EL (cell line): ENCODE data around the gene NSD2.
"Not testable (repeated sequence)": the region's sequence is repeated elsewhere in the genome, so short reads cannot be mapped to it uniquely, and the experiment has no call there.

ENCODE experiments used
- DNase-seq: peaks from one replicate; pipeline ENCODE4 v3.0.0-alpha.2; 2016

NSD2 gene

DNA sequence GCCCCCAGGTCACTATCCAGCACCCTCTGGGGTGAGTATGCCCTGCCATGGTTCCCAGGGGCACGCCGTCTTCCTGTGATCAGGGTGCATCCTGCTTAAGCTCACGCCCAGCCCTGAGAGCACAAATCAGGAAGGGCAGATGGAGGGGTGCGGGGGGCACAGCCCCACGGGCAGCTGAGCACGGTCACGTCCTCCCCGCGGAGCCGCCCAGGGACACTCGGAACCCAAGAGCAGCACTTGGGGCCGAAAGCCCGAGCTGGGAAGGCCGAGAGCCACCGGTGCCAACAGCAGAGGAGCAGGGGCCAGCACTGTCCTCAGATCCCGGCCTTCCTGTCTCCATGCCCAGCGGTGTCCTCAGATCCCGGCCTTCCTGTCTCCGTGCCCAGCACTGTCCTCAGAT lies 116.1 kb downstream of the NSD2 start:
- DNase-seq, result no peak

DNA sequence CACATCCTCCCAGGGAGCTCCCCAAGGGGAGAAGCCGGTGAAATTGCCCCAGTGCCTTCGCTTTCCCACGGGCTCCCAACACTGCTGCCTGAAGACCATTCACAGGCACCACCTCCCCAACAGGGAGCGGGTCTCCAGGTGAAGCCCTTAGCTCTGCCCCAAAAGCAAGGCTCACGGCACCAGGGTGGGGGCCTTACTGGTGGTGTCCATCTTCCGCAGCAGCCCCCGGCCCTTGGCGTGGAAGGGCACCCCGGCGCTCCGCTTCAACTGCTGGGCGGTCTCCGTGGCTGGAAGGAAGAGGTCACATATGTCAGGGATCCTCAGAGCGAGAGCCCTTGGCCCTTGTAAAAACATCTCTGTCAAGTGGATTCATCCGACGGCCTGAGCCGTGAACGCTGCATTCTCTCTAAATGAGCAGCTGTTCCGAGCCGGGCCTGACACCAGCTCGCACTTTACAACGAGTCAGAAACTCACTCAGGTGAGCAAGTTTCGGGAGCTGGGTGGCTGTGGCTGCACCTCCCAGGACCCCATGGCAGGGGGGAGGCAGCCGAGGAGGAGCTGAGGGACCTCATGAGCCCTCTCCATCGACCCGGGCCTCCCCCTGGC lies 116.6 kb downstream of the NSD2 start:
- DNase-seq, result no peak

DNA sequence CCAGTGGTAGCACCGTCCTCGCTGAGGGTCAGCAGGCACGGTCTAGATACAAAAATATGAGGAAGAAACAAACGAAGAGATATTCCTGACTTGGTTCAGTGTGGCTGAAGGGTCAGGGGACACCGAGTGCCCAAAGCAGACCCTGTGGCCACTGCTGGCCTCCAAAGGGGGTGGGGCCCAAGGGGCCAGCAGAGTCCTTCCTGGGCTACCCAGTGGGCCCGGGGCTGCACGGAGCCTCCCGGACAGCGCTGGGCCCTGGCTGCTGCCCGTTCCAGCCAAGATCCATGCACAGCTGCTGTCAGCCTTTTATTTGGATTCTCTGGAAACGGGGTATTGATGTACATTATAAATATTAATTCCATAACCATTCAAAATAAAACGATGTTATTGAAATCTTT lies 117.1 kb downstream of the NSD2 start:
- no peak for DNase-seq

DNA sequence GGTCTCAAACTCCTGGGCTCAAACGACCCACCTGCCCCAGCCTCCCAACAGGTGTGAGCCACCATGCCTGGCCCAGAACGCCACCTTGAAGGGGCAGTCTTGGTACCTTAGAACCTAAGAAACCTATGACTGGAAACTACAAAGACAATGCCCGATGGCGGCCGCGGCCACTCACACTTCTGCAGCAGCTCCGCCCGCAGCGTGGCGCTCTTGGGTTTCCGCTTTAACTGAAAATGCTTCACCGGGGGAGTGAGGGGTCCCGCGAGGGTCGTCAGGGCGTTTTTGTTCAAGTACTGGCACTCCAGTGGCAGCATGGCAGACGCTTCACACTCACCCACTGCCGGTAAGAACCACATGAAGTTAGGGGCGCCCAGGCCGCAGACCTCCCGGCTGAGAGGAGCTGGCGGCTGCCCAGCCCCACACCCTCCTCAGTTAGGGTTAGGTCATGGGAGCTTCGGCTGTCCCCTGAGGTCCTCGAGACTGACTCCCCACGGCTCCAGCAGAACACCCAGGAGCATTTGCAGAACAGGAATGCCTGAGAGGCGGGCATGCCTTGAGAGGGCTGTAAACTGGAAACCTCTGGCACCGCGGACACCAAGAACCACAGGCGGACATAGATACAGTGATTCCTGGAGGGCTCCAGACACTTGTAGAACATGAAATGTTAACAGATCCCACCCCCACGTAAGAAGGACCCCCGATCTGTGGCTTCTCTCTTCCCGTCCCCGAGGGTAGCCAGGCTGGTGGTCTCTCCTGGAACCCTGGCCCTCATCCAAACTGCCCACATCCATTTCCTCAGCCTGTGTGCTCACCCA lies 118.5 kb downstream of the NSD2 start:
- no peak for DNase-seq

DNA sequence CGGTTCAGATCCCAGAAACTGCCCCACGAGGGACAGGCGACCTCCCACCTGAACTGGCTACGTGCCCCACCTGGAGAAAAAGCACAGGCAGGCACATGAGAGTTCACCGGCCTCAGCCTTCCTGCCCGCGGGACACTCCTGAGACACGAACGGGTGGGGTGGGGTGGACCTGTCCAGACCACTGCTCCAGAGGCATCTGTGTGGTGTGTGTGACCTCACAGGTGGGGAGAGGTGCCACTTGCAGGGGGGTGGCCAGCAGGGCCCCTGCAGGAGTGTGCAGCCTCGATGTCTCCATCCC lies 119.1 kb downstream of the NSD2 start:
- DNase-seq, result no peak

DNA sequence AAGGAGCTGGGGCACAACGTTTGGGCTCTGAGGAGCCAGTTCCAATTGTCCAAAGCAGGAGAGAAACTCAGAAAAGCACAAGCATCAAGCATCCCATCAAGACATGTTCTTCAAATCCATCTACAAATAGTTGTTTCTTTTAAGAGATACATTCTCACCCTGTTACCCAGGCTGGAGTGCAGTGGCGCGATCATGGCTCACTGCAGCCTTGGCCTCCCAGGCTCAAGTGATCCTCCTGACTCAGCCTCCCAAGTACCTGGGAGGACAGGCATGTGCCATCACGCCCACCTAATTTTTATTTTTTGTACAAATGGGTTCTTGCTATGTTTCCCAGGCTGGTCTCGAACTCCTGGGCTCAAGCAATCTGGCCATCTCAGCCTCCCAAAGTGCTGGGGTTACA lies 119.5 kb downstream of the NSD2 start:
- DNase-seq, result no peak

DNA sequence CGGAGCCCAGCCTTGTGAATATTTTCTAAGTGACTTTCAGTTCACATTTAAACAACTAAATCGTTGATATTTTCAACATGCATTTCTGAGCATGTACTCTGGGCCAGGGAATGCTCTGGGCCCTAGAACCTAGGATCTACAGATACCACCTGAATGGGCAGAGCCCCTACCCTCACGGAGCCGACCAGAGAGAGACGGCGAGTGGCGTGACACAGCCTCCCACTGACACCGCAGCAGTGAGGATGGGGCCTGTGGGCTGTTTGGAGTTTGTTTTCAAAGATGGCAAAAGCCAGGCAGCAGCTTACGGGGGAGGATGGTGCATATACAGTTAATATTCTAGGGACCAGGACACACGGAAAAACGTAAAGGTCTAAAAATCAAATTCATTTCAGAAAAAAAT lies 119.9 kb downstream of the NSD2 start:
- no peak for DNase-seq

DNA sequence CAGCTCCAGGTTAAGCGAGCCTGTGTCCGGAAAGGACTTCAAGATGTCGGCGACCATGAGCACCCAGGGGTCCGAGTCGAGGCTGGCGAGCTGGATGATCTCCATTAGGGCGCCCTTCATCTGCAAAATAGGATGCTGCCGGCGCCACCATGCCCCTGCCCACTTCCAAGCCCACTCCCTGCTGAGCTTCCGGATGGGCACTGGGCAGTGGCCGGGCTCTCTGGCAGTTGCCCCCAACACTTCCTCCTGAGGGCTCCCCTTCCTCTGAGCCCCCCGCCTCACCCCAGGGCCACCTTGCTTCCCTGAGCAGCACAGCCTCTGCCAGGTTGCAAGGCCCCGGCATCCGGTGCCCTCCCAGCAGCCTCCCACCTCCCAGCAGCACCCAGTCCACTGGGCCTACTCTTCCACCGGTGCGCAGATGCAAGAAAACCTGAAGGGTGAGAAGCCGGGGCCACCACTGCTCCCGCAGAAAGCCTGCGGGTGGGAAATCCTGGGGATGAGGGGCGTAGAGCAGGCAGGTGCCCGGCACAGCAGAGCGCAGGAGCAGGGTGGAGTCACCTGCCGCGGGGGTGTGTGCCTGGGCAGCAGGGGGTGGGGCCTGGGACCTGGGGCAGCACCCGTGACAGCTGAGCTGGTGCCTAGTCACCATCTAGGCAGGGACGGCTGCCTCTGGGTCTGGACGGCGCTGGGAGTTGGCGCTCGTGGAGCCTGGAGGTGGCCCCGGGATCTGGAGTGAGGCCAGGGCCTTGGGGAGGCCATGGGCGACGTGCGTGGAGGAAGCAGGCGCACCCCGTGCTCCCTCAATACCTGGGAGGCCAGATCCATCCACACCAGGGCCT lies 120.6 kb downstream of the NSD2 start:
- DNase-seq, result no peak

DNA sequence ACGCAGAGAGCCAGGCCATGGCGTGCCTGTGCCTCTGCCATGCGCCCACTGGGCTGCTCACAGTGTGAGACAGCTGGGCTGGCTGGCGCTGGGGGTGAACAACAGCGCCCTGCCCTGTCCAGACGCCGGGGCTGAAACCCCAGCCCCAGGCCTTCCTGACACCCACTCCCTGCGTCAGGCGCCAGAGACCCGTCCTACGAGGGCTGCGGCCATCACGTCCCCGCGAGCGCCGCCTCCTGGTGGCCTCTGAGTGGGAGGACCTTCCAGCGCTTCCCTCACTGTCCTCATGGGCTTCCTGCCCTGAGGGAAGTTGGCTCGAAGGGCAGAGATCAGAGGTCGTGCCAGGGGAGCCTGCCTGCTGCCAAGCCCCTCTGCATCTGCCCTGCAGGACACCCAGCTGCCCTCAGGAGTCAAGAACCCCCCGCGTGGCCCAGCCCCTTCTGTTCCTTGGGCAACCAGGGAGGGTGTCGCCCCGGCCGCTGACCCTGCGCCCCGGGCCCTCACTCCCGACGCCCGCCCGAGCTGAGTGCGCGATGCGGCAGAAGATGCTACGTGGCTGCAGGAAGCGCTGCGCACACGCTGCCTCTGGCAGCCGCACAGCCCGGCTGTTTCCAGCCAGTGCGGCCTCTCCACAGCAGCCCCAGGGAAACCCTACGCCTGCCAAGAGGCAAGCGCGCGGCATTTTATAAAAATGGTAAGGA lies 121.4 kb downstream of the NSD2 start:
- no peak for DNase-seq

DNA sequence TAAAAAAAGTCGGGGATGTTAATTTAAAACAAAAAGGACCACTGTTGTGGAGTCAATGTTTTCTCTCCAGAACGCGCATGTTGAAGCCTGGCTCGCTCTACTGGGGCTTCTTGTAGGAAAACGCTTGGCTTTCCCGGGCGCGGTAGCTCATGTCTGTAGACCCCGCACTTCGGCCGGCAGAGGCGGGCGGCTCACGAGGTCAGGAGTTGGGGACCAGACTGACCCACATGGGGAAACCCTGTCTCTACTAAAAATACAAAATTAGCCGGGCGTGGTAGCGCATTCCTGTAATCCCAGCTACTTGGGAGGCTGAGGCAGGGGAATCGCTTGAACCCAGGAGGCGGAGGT lies 122.0 kb downstream of the NSD2 start:
- no peak for DNase-seq

DNA sequence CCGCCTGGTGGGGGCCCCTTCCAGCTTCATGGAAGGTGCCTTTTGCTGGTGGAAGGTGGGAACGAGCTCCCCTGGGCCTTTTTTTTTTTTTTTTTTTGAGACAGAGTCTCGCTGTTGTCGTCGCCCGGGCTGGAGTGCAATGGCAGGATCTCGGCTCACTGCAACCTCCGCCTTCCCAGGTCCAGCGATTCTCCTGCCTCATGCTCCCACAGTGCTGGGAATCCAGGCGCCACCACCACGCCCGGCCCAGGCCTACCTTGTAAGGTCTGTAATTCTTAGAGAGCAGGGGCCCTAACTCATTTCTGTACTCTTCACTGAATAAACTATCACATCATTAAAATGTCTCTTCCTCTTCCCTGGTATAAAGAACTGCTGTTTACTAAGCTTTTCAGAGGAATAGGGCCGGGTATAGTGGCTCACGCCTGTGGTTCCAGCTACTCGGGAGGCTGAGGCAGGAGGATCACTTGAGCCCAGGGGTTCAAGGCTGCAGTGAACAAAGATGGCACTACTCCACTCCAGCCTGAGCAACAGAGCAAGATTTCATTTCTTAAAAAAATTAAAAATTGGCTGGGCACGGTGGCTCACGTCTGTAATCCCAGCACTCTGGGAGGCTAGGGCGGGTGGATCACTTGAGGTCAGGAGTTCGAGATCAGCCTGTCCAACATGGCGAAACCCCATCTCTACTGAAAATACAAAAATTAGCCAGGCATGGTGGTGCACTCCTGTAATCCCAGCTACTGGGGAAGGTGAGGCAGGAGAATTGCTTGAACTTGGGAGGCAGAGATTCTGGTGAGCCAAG lies 122.7 kb downstream of the NSD2 start:
- DNase-seq, result not testable (repeated sequence)

DNA sequence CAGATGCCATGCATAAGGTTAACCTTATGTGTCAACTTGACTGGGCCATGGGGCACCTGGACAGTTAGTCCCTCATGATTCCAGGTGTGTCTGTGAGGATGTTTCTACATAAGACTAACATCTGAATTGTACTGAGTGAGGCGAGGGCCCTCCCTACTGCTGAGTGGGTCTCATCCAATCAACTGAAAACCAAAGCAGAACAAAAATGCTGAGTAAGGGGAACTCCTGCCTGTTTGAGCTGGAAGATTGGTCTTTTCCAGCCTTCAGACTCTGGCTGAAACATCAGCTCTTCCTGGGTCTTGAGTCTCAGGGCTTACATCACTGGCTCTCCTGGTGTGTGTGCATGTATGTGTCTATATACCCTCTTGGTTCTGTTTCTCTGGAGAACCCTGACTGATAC lies 123.7 kb downstream of the NSD2 start:
- DNase-seq, result no peak

DNA sequence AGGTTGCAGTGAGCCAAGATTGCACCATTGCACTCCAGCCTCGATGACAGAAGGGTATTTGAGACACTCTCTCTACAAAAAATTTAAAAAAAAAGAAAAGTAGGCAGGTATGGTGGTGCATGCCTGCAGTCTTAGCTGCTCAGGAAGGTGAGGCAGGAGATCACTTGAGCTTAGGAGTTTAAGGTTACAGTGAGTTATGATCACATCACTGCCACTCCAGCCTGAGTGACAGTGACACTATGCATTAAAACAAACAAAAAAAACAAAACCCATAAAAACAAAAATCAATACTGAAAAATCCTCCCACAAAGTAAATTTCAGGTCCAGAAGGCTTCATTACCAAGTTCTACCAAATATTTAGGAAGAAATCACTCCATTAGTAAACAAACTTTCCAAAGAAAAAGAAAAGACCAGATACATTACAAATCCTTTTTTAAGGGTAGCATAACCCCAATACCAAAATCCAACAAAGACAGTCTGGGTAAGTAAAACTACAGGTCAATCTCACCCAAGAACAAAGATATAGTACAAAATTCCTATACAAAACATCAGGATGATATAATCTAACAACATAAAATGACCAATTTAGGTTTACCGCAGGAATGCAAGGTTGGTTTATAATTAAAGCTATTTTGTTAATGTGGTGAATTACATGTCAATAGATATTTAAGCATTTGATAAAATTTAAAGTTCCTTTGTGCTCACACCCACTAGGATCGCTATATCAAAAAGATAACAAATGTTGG lies 125.8 kb downstream of the NSD2 start:
- no peak for DNase-seq

DNA sequence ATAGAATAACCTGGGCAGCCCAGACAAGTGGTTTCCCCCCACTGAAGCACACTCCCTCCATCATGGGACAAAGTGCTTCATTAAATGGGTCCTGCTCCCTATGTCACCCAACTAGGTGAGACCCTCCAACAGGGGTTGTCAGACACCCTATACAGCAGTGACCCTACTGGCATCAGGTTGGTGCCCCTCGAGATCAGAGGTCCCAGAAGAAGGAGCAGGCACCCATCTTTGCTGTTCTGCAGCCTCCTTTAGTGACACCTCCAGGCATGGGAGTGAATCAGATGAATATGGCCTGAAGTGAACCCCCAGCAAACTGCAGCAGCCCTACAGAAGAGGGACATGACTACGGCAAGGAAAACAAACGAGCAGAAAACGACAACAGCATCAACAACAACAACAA lies 126.5 kb downstream of the NSD2 start:
- no peak for DNase-seq

DNA sequence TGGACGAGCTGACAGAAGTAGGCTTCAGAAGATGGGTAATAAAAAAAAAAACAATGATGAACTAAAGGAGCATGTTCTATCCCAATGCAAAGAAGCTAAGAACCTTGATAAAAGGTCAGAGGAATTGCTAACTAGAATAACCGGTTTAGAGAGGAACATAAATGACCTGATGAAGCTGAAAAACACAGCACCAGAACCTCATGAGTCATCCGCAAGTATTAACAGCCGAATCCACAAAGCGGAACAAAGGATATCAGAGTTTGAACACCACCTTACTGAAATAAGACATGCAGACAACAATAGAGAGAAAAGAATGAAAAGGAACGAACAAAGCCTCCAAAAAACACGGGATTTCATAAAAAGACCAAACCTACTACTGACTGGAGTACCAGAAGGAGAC lies 127.1 kb downstream of the NSD2 start:
- no peak for DNase-seq

DNA sequence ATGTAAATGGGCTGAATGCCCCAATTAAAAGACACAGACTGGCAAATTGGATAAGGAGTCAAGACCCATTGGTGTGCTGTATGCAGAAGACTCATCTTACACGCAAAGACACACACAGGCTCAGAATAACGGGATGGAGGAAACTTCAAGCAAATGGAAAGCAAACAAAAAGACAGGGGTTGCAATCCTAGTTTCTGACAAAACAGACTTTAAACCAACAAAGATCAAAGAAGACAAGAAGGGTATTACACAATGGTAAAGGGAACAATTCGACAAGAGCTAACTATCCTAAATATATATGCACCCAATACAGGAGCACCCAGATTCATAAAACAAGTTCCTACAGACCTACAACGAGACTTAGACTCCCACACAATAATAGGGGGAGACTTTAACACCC lies 128.1 kb downstream of the NSD2 start:
- not testable (repeated sequence) for DNase-seq

DNA sequence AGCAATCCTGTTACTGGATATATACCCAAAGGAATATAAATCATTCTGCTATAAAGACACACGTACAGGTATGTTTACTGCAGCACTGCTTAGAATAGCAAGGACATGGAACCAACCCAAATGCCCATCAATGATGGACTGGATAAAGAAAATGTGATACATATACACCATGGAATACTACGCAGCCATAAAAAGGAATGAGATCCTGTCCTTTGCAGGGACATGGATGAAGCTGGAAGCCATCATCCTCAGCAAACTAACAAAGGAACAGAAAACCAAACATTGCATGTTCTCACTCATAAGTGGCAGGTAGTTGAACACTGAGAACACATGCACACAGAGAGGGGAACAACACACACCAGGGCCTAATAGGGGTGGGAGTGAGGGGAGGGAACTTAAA lies 132.2 kb downstream of the NSD2 start:
- not testable (repeated sequence) for DNase-seq

DNA sequence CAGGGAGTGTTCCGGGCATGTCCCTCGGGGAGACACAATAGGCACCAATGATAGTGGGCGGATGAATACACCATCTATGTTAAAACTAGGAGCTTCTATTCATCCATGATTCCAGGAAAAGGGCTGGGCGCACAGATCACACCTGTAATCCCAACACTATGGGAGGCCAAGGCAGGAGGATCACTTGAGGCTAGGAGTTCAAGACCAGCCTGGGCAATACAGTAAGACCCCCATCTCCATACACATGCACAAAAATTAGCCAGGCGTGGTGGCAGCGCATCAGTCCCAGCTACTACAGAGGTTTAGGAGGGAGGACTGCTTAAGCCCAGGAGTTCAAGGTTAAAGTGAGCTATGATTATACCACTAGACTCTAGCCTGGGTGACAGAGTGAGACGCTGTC lies 135.2 kb downstream of the NSD2 start:
- no peak for DNase-seq

DNA sequence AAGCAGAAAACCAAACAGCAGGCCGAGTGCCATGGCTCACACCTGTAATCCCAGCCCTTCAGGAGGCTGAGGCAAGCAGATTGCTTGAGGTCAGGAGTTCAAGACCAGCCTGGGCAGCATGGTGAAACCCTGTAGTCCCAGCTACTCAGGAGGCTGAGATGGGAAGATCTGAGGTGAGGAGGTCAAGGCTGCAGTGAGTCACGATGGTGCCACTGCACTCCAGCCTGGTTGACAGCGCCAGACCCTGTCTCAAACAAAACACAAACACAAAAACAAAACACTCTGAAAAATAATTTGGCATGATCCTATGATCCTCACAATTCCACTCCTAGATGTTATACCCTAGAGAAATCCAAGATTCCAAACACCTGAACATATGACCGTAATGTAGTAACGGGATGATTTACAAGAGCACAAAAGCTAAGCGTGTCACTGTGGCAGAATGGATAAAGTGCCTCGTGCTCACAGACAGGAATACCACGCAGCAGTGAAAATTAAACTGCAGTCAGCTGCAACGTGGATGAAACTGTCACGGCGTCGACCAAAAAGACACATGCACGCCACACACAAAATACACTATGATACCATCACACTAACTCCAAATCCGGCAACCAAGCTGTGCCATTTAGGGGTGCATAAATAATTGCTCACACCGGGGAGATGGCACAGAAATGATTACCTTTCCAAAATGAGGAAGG lies 135.9 kb downstream of the NSD2 start:
- no peak for DNase-seq

DNA sequence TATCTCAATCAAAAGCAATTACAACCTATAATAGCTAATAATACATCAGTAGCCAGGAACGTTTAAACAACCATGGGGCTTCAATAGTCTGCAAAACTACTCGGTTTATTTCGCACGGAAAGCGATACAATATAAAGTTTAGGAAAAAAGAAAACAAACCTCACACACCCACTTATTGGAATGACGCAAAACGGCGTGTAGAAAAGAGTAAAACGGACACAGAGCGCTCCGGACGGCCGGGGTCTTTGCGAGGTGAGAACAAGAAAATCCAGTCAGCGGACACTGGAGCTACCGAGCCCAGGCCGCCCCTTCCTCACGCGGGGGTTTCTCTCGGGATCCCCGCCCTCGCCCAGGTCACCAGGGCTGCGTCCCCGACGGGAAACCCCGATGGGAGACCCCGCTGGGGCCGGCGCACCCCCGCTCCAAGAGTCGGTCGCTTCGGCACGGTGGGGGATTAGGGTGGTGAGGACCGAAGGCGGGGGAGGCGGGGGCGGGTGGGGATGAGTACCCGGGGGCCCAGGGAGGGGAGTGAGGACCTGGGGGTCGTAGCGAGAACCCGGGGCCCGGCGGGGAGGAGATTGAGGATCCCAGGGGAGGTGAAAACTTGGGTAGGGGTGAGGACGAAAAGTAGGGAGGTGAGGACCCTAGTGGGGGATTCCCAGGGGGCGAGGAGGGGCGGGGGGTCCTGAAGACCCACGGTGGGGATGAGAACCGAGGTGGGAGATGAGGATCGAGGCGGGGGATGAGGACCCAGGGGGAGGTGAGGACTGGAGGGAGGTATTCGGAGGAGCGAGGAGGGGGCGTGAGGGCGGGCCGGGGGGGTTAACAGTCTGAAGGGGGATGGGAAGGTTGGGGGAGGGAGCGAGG lies 136.8 kb downstream of the NSD2 start:
- peak; percentile 16 for DNase-seq

DNA sequence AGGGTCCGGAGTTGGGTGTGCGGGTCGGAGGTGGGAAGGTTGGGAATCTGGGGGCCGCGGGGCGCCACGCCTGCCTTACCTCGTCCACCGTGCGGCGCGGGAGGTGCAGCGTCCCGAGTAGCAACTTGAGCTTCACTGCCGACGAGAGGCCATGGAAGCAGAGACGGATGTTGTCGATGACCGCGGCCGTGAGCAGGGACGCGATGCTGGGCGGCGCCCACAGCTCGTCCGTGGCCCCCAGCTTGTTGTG lies 137.4 kb downstream of the NSD2 start:
- DNase-seq, result peak; percentile 9
